ENCODE measurements around the gene SURF2.

Gene SURF2

DNA sequence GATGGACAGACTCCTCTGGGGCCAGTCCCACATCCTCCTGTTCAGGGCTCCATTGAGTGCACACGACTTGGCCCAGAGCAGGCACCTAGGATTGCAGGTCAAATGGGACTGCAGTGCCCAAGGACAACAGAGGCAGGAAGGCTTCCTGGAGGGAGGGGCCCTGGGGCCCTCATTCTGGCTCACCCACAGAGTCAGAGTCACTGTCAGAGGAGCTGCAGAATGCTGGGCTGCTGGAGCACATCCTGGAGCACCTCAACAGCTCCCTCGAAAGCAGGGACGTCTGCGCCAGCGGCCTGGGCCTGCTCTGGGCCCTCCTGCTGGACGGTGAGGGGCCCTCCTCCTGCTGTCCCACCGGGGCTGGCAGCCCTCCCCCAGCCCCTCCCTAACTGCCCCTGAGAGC lies 46.3 kb downstream of the SURF2 start:
- TF ChIP-seq, protein P1, sequence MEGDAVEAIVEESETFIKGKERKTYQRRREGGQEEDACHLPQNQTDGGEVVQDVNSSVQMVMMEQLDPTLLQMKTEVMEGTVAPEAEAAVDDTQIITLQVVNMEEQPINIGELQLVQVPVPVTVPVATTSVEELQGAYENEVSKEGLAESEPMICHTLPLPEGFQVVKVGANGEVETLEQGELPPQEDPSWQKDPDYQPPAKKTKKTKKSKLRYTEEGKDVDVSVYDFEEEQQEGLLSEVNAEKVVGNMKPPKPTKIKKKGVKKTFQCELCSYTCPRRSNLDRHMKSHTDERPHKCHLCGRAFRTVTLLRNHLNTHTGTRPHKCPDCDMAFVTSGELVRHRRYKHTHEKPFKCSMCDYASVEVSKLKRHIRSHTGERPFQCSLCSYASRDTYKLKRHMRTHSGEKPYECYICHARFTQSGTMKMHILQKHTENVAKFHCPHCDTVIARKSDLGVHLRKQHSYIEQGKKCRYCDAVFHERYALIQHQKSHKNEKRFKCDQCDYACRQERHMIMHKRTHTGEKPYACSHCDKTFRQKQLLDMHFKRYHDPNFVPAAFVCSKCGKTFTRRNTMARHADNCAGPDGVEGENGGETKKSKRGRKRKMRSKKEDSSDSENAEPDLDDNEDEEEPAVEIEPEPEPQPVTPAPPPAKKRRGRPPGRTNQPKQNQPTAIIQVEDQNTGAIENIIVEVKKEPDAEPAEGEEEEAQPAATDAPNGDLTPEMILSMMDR (conservative IDR thresholded peaks at IDR 0.05; ENCODE audit: low read length) = no peak
- no peak for DNase-seq (ENCODE audit: low read depth)
- H3K4me3 ChIP-seq (ENCODE audit: low read length) = no peak overlapping the region

DNA sequence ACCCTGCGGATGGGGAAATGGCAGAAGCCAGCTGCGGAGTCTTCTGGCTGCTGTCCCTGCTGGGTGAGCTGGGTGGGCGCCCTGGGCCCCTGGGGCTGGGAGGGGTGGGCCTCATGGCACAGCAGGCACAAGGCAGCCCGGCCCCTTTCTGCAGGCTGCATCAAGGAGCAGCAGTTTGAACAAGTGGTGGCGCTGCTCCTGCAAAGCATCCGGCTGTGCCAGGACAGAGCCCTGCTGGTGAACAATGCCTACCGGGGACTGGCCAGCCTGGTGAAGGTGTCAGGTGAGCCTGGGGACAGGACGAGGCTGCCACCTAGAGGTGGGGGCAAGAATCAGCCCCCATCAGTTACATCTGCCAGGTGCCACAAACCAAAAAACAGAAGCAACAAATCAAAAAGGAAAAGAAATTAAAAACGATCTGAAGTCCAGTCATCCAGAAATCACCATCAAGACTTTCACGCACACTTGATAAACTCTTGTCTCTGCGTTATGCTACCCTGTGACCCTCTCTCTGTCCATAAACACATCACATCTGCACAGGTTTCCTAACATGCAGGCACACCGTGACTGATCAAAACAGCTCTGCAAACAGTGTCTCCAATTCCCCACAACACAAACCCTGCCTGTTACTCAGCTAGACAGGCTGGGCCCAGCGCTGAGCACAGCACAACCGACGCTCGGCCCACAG lies 47.6 kb downstream of the SURF2 start:
- peak; percentile 20 for DNase-seq (ENCODE audit: low read depth)
- no peak overlapping the region for H3K4me3 ChIP-seq (ENCODE audit: low read length)
- TF ChIP-seq, protein P1 (conservative IDR thresholded peaks at IDR 0.05; ENCODE audit: low read length) = peak; percentile 60

DNA sequence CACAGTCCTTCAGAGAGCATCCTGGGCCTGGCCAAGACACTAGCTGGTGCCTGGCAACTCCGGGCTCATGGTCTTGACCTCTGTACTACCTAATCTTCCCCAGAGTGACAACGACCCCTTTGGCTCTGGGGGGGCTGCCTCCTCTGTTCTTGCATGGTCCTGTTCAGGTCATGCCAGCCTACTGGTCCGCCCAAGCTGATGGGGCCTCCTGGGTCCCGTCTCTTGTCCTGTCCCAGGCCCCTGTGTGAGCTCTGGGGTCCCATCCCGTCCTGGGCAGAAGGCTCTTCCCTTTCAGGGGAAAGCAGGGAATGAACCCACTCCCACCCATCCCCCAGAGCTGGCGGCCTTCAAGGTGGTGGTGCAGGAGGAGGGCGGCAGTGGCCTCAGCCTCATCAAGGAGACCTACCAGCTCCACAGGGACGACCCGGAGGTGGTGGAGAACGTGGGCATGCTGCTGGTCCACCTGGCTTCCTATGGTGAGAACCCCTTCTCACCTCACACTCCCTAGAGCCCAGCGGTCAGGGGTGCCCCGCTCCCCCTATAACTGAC lies 48.2 kb downstream of the SURF2 start:
- no peak overlapping the region for H3K4me3 ChIP-seq (ENCODE audit: low read length)

DNA sequence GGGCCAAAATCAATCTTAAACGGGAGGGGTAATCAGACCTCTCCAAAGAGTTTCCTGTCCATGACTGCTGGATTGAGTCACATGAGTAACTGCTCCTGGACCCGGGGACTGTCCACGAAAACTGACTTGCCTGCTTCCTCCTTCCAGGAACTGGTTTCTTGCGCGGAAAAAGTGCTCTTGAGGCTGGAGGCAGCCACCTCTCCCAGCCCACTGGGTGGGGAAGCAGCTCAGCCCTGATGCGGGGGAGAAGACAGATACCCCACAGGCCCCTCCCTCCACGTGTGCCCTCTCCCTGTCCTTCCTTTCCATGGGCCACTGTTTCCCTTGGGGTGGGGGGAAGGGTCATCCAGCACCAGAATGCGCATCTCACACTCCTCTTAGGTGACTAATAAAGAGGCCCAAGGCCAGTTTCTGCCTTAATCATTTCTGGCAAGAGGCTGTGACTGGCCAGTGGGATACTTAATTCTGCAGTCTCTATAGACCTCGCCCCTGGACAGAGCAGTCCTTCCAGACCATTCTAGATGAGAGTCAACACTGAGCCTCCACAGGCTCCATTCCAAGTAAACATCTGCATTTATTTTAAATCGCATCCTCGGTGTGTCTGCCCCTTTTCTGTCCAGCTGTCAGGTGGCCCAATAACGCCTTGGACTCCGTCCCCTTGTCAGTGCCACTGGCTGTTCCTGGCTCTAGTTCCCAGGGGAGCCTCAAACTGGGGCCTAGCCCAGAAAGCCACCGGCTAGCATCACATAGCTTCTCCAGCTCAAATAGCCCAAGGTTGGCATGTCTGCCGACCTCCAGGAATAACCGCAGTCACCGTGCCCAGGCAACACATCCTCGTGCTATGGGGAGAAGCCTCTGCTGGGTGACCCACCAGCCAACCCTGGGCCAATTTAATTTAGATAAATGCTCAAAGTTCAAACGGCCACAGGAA lies 49.4 kb downstream of the SURF2 start:
- TF ChIP-seq, protein P1 (conservative IDR thresholded peaks at IDR 0.05; ENCODE audit: low read length) = no peak
- H3K4me3 ChIP-seq (ENCODE audit: low read length) = no peak overlapping the region
- no peak for DNase-seq (ENCODE audit: low read depth)

More for the DNA sequence above, 48.2 kb downstream of the SURF2 start:
- DNase-seq (ENCODE audit: low read depth) = no peak
- TF ChIP-seq, protein P1 (conservative IDR thresholded peaks at IDR 0.05; ENCODE audit: low read length) = no peak

DNA sequence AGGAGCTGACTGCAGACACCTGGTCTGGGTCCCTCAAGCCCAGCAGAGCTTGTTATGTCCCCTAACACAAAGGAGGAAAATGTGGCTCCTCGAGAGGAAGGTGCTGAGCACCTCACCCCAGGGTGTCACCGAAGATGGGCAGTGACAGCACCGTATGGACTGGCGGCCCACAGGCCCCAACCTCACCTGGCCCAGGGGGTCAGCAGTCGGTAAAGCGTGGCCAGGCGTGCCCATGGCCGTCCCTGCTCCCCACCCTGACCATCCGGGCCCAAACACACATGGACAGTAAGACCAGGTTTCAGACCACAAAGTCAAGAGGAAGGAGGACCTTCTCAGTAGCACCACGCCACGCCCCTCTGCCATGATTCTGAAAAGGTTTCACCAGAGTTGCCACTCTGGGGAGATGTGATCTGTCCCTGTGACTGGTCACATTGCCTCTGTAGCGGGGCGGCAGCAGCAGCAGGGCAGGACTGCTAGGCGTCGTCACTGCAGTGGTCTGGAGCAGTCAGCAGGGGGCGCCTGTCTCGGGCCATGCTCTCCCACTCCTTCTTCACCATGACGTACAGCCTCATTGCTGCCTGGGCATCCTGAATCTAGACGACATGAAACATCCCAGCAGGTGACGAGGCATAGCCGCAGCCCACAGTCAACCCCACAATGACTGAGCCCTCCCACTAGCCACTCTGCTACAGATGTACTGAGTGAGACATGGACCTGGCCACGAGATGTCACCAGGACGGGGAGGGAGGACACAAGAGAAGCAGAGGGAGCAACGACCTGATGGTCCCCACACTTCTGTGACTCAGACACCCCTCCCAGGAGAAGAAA lies 50.3 kb downstream of the SURF2 start:
- no peak overlapping the region for H3K4me3 ChIP-seq (ENCODE audit: low read length)
- TF ChIP-seq, protein P1 (conservative IDR thresholded peaks at IDR 0.05; ENCODE audit: low read length) = peak; percentile 87
- peak; percentile 67 for DNase-seq (ENCODE audit: low read depth)

DNA sequence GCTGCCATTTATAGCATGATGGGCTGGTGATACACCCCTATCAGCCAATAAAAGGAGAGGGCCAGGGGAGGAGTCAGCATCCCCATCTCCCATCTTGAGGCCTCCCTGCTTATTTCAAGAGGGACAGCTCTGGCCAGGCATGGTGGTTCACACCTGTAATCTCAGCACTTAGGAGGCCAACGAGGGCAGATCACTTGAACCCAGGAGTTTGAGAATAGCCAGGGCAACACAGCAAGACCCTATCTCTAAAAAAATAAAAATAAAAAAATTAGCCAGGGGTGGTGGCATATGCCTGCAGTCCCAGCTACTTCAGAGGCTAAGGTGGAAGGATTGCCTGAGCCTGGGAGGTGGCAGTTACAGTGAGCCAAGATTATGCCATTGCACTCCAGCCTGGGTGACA lies 51.7 kb downstream of the SURF2 start:
- TF ChIP-seq, protein P1 (conservative IDR thresholded peaks at IDR 0.05; ENCODE audit: low read length) = no peak
- H3K4me3 ChIP-seq (ENCODE audit: low read length) = no peak overlapping the region
- DNase-seq (ENCODE audit: low read depth) = no peak

Measured in AG10803 (cell line).